NCI-H446 treated with DMSO at 0.1 percent for 48 hours (cell line): ENCODE measurements around the gene MFSD11.
A peak's percentile ranks its signal among the peaks of the same experiment; 100 is the strongest.
"Not testable (repeated sequence)": the region's sequence is repeated elsewhere in the genome, so short reads cannot be mapped to it uniquely, and the experiment has no call there.

Source experiments
- DNase-seq: peaks from one replicate; lab custom pipeline; 2025; lab: John Stamatoyannopoulos, UW

The MFSD11 gene

DNA sequence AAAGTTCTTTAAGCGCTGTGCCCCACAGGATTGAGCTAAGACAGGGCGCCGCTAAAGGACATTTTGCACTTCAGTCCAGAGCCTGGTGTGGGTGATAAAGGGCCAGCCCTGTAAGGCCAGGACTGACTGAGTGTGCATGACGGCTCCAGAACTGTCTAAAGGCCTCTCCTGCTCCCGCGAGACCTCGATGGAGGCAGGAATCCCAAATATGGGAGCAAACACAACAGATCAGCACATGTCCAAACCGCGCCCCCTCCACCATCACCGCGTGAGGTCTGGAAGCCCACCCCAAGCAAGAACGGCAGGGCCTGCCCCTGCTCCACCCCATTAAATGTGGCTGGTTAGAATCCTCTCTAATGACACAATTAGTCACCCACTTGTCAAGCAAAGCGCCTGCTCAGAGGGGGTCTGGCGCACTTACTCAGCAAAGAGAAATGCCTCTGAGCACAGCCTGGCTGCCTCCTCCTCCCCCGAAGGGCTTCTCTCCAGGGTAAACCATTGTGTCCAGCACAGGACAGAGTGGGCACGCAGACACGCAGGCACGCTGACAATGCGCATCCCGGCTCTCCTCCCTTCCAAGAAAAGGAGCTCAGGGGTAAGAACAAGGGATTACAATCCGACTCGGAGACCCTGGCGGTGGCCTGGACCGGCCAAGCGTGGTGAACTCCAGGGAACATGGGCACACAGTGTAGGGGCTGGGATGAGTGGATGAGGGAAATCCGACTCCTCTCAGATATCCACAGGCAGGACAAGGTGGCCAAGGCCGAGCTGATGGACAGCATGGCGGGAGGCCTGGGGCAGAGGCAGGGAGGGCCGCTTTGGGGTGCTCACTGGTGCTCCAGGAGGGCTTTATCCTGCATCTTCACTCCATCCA lies 28.6 kb upstream of the MFSD11 start:
- DNase-seq = peak; percentile 29

DNA sequence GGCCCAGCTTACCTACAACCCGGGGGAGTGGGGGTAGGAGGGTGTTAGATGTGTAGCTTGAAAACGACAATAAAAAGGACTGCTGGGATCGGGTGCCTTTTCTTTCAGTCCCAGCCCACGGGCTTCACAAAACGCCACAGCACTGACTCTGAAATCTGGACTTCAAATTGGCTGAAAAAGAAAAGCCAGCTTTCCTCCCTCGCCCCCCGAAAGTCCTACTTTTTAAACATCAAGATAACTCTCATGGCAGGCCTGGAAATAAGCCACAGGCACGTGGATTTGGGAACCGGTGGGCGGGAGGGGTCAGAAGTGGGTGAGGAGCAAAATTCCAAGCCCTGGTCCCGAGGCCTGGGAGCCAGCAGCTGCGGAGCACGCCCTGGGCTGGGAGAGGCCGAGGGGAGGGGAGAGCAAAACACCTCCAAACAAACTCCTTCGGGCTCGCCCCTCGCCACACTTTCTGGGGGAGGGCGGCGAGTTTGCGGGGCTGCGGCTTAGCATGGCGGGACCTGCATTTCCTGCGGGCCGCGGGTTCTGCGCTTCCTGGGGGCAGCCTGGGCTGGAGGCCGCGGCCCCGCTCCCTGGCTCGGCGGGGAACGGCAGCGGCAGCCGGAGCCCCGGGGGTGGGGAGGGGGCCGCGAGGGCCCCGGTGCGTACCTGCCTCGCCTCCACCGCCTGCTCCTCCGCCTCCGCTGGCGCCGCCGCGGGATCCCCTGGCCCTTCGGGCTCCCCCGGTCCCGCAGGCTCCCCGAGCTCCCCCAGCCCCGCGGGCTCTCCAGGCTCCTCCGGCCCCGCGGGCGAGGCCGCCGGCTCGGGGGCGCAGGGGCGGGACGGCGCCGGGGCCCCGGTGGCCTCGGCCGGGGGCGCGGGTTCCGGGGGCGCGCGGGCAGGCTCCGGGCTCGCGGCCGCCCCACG lies 27.7 kb upstream of the MFSD11 start:
- not testable (repeated sequence) for DNase-seq

DNA sequence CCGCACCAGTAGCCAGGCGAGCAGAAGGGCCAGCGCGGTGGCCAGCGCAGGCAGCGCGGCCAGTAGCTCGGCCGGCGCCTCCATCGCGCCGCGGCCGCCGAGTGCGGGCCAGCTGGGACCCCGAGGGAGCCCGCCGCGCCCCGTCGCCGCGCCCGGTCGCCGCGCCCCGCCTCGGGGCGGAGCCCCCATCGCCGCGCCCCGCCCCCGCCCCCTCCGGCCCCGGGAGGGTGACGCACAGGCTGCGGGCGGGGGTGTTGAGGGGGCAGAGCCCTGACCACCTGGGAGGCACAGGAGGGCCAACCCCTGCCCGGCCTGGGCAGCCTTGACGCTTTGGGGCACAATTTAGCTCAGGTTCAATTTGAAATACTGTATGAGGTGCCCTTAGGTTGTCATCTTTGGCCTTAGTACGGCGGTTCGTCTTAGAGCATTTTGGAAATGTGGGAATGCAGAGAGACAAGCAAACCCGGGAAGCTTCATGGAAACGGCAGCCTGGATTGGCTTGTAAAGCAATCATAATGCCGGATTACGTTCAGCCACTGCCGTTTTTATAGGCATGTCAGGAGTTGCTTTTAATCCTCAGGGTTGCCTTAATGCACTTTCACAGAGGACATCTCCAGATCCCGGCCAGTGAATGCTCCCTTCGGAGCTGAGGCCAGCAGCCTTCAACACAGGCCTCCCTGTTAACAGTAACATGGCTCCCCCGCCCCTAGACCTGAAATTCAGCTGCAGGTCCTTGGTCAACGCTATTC lies 26.9 kb upstream of the MFSD11 start, which contains the start of gene MXRA7:
MXRA7 (minus strand) TSS at position 103 of the 749 bp plus-strand sequence; CDS start at position 84, 19 bp downstream.
- peak; percentile 18 for DNase-seq

DNA sequence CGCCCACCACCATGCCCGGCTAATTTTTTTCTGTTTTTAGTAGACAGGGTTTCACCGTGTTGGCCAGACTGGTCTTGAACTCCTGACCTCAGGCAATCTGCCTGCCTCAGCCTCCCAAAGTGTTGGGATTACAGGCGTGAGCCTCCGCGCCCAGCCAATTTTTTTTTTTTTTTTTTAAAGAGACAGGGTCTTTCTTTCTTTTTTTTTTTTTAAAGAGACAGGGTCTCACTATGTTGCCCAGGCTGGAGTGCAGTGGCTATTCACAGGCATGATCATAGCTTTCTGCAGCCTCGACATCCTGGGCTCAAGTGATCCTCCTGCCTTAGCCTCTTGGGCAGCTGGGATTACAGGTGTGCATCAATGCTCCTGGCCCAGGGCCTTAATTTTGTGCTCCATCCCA lies 25.6 kb upstream of the MFSD11 start:
- DNase-seq = not testable (repeated sequence)

DNA sequence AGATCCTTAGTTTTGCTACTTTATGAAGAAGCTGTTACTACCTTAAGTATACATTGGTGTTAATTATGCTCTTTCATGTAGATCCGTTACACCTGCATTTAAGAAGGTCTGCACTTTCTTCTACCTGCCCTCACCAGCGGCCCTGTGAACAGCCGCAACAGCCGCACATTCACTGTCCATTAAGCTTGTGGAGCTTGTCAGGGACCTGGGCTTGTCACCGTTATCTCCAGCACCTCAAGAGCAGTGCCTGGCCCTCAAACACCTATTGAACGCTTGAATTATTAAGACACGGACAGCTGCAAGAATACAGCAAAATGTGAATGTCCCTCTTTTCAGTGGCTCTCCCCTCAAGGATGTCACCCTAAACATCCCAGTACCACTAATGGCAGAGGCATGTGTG lies 24.2 kb upstream of the MFSD11 start:
- DNase-seq = no peak

DNA sequence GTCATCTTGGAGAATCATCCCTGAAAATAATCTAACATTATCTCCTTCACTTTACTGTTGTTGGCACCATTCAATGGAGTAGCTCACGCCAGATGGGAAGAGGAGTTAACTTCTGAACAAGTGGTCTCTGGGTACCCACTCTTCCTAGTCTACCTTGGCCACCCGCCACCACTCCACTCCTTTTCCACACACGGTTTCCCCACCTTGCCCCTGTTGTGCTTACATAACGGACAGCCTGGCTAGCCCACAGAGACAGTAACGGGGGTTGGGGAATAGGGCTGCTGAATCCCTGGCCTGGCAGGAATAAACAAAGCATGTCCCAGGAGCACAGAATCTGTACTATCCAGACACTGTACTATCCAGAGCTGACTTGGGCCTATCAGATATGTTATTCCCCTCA lies 23.6 kb upstream of the MFSD11 start:
- DNase-seq = no peak

DNA sequence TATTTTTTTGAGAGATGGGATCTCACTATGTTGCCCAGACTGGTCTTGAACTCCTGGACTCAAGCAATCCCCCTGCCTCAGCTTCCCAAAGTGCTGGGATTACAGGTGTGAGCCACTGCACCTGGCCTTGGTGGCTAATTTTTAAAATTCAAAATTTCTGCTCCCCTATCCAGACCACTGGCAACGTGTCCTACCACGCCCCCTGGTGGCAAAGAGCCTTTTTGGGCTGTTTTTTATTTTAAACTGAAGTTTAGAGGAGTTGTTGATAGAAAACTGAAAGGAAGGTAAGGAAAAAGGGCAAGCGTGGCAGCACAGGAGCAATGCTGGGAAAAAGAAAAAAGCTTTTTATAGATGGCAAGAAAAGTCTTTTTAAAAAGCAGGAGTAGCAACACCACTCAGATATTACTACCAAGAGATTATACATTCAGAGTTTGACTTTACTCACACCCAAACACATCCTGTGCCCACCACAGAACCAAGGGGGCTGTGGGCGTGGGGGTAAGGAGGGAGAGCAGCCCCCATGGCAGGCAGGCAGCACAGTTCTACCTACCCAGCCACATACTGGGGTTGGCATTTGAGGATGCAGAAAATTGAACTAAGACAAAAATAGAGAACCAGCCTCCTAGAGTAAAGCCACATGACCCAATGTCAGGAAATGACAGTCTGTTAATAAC lies 23.0 kb upstream of the MFSD11 start:
- DNase-seq = peak; percentile 21

DNA sequence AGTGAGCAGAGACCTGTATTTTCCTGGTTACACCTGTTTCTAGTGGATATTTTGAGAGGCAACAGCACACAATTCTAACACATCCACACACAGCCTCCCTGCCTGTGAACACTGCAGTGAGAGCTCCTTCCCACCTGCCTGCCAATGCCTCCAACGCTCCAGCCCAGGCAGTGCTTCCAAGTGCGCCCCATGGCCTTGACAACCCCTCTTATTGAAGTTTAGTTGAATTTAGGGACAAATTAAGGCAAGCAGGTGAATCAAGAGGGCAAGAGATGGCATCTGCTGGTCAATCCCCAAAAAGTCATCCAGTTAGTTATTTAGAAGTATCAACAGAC lies 22.5 kb upstream of the MFSD11 start:
- no peak for DNase-seq

DNA sequence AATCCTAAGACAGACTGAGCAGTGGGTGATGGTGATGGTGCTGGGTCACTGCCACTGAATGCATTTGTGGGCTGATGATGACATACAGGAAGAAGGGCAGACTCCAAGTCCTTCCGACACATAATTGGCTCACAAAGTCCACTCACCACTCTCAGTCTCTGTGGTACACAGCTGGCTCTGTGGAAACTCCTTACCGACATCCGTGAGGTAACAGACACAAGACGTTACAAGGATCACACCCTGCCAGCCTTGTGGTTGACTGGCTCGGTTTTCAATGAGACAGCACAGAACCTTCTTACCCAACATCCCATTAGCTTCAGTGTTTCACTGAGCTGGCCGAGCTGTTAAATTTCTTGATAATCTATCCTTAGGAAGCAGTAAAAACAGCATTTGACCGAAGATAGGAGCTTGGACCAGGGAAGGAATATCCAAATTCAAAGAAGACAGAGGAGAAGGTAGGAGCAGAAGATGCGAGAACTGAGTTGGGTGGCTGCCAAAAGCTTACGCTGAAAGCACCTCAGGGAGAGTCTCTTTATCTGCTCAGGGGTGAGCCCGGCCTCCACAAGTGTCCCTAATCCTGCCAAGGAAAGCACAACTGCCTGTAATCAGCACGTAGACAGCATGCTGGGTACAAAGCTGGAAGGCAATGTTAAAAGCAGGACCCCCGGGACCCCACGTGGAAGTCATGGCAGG lies 21.6 kb upstream of the MFSD11 start:
- no peak for DNase-seq

DNA sequence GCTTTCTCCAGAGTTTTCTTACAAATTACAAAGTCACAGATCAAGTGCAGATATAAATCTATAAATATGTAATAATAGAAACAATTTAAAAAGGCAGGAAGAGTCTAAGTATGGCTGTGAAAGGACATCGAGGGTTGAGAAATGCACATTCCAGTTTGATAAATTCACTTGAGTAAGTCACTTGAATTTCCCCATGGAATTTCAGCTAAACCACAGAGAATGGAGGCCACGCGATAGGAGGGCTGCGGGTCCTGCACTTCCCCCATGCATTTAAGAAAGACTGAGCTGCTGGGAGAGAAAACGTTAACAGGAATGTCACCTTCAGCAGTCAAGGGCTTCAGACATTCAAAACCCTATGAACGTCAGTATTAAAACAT lies 21.1 kb upstream of the MFSD11 start:
- DNase-seq = no peak

DNA sequence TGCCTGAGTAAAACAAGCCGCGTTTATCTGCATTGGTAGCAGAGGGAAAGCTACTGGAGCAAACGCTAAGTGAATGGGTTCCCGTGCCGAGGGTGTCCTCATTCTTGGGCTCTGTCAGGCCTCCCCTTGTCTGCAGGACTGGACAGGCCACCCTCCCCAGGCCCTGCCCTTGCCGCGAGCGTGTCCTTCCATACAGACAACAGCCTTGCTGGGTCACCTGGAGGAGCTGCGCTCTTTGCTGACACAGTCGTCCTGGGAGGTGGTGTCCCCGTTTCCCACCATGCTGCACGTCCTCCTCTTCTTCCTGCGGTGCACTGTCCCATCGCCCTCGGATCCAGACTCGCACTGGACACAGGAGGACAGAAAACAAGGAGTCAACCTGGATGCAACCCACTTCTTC lies 19.4 kb upstream of the MFSD11 start:
- no peak for DNase-seq

DNA sequence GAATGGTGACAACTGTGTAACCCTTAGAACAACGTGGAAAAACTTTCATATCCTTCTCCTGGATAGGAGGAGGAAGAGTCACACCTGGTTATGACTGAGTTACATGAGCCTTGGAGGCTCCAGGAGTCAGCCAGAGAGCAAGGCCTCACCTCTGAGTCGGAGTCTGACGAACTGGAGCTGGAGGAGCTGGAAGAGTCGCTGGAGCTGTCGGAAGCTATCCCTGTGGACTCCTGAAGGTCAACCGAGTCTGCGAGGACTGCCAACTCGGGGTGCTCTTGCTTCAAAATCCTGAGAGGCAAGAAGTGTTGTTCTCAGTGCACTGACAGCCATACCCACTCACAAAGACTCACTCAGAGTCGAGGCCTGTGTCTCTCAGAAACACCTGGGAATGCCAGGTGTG lies 17.7 kb upstream of the MFSD11 start:
- no peak for DNase-seq

DNA sequence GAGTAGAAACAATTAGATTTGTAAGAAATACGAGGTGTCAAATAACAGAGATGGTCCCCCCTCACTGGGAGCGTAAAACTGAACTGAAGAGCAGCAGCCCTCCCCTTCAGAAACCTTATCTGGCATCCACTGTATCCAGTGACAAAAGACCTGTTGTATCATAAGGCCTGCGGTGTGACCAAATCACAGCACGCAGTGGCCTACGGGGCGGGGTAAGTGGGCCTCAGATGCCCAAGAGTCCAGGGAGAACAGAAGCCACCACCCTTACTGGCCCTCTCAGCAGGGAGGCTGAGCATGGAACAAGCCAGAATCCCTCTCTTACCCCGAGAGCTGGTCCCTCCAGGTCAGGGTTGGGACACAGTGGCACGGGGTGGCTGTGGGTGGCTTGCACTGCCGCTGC lies 17.0 kb upstream of the MFSD11 start:
- DNase-seq = no peak

DNA sequence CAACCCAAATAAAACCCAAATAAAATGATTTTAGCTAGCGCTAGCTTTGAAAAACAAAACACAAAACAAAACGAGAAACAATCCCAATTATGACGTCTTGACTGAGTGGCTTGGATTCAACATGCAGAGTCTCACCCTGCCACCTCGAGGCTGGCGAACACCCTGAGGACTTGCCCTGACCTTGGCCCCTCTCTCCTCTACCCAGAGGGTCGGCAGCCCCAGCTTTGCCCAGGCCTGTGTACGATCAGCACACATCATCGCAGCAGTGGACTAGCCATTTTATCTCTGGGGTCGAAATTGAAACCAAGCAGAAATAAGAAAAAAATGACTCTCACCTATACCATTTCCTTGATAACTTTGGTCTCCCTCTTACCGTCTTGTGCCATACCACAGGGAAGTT lies 16.5 kb upstream of the MFSD11 start:
- no peak for DNase-seq

DNA sequence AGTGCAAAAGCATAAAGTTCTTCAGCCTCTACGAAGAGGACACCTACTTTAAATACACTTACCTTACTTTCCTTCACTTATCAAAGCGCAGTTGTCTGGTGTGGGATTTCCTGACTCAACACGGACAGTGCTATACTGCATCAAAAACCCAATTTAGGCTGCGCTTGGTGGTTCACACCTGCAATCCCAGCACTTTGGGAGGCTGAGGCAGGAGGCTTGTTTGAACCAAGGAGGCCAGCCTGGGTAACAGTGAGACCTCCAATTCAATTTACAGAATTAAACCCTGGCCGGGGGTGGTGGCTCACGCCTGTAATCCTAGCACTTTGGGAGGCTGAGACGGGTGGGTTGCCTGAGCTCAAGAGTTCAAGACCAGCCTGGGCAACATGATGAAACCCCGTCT lies 15.6 kb upstream of the MFSD11 start:
- DNase-seq = no peak

DNA sequence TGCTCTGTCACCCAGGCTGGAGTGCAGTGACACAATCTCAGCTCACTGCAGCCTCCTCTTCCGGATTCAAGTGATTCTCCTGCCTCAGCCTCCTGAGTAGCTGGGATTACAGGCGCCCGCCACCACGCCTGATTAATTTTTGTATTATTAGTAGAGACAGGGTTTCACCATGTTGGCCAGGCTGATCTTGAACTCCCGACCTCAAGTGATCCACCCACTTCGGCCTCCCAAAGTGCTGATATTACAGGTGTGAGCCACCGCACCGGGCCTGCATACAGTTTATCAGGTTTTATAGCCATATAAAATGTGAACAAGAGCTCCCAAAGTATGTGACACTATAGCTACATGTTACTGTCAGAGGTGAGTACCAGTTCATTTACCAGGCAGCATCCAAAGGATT lies 14.9 kb upstream of the MFSD11 start:
- not testable (repeated sequence) for DNase-seq

DNA sequence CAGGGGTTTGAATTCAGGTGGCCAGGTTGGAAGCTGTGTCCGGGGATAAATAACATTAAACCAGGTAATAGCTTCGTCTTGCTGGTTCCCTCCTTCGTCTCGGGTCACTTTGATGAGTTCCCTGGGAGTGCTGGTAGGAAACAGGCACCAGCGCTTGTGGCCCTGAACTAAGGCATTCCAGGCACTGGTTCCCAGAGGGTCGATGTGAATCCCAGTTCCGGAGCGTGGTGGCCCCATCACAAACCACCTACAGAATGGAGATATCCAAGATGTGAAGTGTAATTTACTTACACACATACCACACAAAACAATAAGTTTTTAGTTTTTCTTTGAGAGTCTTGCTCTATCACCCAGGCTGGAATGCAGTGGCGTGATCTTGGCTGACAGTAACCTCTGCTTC lies 14.1 kb upstream of the MFSD11 start:
- no peak for DNase-seq

DNA sequence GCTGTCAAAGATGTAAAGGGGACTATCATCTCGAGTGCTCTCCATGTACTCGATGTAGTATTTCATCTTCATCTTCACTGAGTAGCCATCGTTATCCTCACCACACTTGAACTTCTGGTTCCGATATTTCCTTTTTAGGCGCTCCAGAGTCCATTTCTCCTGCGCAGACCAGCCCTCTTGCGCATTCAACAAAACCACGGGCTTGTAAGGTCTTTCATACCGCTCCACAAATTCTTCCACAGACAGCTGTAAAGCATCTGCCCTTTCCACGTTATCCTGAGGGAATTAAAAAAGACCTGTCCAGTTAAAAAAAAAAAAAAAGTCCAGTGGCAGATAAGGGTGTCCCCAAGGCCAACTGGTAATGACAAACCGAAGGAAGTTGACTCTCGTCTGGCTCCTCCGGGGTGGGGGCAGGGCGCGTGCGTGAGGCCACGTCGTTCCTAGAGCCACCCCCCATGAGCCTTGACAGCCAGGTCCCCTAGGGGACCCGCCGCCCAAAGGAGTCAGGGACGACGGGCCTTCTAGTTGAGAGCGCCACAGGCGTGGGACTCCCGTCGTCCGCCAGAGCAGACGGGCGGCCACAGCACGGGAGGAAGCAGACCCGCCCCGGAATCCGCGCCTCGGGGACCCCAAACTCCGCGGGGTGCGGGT lies 12.2 kb upstream of the MFSD11 start:
- no peak for DNase-seq

DNA sequence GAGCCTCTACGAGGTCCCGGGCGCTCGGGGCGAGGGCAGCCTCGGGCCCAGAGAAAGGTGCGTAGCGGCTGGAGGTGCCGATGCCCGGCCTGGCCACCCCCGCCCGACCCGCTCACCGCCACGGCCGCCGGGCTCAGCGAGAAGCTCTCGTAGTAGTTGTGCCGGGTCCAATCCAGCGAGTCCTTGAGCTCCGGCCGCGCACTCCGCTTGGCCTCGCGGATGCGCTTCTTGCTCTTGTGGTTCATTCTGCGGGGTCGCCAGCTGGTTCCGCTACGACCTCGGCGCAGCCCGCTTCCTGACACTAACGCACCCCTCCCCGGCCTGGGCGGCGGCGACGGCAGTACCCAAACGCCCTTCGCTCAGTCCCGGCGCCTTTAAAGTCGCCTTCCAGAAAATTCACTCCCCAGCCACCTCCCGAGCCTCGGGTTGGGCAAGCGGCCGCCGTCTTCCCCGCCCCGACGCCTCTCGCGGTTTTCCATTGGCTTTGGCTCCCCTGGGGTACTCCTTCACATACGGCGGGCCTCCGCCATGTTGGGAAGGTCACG lies 11.6 kb upstream of the MFSD11 start, which contains the start of gene JMJD6:
JMJD6 (minus strand) TSS at position 376 of the 545 bp plus-strand sequence; CDS start at position 245, 131 bp downstream.
- DNase-seq = peak; percentile 97
